A673 (cell line): ENCODE data around the gene GSTA1. TPM values are rescaled to one million over a fixed set of nuclear protein-coding genes. Genes with fewer than 3 reads are reported as not detected.
"Not testable (repeated sequence)": the region's sequence is repeated elsewhere in the genome, so short reads cannot be mapped to it uniquely, and the experiment has no call there.

Experiments used
- BruUV-seq: library from RNA; stranded (reverse); fragments of 400-500 nt; replicated peaks from 2 replicates; lab custom pipeline; 2021; lab: Mats Ljungman, UMichigan
- CTCF ChIA-PET: fragments of 300-600 bp; sonication (Branson Sonifier 250); formaldehyde crosslinking; loops from one replicate; lab custom pipeline; 2022; ENCODE audit warnings: antibody characterized with exemption; lab: Charles Lee
- POLR2A ChIA-PET: fragments of 300-600 bp; sonication (Branson Sonifier 250); formaldehyde crosslinking; loops from one replicate; lab custom pipeline; 2022; ENCODE audit warnings: antibody characterized with exemption; ENCODE audit not compliant: low non-redundant PET; lab: Charles Lee
- DNase-seq: peaks from one replicate; pipeline ENCODE4 v3.0.0-alpha.2; 2015; ENCODE audit warnings: low spot score
- H3K27ac ChIP-seq: fragments of 200-600 bp; sonication (generic); 2 replicates; pipeline ENCODE4 v1.5.1; 2016; ENCODE audit warnings: mixed run types, low read depth, mild to moderate bottlenecking, mixed read lengths, antibody characterized with exemption, low read length; ENCODE audit not compliant: poor library complexity, severe bottlenecking
- H3K27me3 ChIP-seq: fragments of 200-600 bp; sonication (generic); replicated peaks from 2 replicates; pipeline ENCODE4 v1.6.1; 2017; ENCODE audit warnings: mixed run types, low read depth, mild to moderate bottlenecking, mixed read lengths, antibody characterized with exemption, low read length; ENCODE audit not compliant: insufficient read depth, poor library complexity
- H3K36me3 ChIP-seq: fragments of 200-600 bp; sonication (generic); 2 replicates; pipeline ENCODE4 v1.6.1; 2016; ENCODE audit warnings: mixed run types, mild to moderate bottlenecking, mixed read lengths, antibody characterized with exemption, low read length; ENCODE audit not compliant: insufficient read depth, poor library complexity, severe bottlenecking
- H3K4me1 ChIP-seq: fragments of 200-600 bp; sonication (generic); 2 replicates; pipeline ENCODE4 v1.6.1; 2017; ENCODE audit warnings: mixed run types, mild to moderate bottlenecking, mixed read lengths, antibody characterized with exemption, low read length; ENCODE audit not compliant: insufficient read depth, poor library complexity, severe bottlenecking
- H3K4me3 ChIP-seq: fragments of 200-600 bp; sonication (generic); 2 replicates; pipeline ENCODE4 v1.5.1; 2016; ENCODE audit warnings: low read depth, mixed run types, mild to moderate bottlenecking, mixed read lengths, low read length; ENCODE audit not compliant: poor library complexity, severe bottlenecking
- H3K9me3 ChIP-seq: fragments of 200-600 bp; sonication (generic); 2 replicates; pipeline ENCODE4 v1.6.1; 2016; ENCODE audit warnings: mixed run types, low read depth, mild to moderate bottlenecking, mixed read lengths, antibody characterized with exemption, low read length; ENCODE audit not compliant: poor library complexity, severe bottlenecking
- CTCF ChIP-seq: fragments of 300-800, 200-600 bp; sonication (generic); conservative IDR thresholded peaks from 2 replicates; pipeline ENCODE4 v1.5.1; 2017; ENCODE audit warnings: low read depth, mild to moderate bottlenecking, antibody characterized with exemption, low read length, moderate library complexity, mixed read lengths
- EZH2 ChIP-seq: fragments of 200-600 bp; sonication (generic); IDR thresholded peaks from 2 replicates; pipeline ENCODE4 v1.6.1; 2017; ENCODE audit warnings: borderline replicate concordance, low read depth, mild to moderate bottlenecking, mixed read lengths, antibody characterized with exemption, low read length; ENCODE audit not compliant: poor library complexity, severe bottlenecking
- intact Hi-C: fragments of 100-400 bp; cut with micrococcal nuclease; formaldehyde crosslinking; loops from one replicate; pipeline ENCODE4 v1.10.0; 2022; ENCODE audit not compliant: unreplicated experiment
- total RNA-seq: library from RNA; stranded (reverse); gene quantifications from 2 replicates; pipeline ENCODE4 v1.2.3, GENCODE V29; 2021

The GSTA1 gene
- total RNA-seq, 1 experiment from 2014 or later: not detected

GRCh38 chr6:52840763-52841585 lies 37.4 kb upstream of the GSTA1 start, which contains the start of gene GSTA5:
Gene GSTA5, minus strand, starts transcription at chr6:52840813.
- no peak for DNase-seq
- H3K4me1 ChIP-seq: no peaks in the 10 kb centered on the region
- peaks cover 12% of the 10 kb centered on the region for H3K27me3 ChIP-seq
- no peaks in the 10 kb centered on the region for H3K36me3 ChIP-seq
- H3K9me3 ChIP-seq: no peaks in the 10 kb centered on the region
- ChIA-PET CTCF (no interaction called here), POLR2A (no interaction called here)
- no peak within 1 kb of the TSS for H3K4me3 ChIP-seq
- no peak within 1 kb of the TSS for H3K27ac ChIP-seq
- intact Hi-C loops: no loop called here
- TF ChIP-seq CTCF: no peak
- TF ChIP-seq EZH2: no peak
- BruUV-seq: no TSS peak

DNA sequence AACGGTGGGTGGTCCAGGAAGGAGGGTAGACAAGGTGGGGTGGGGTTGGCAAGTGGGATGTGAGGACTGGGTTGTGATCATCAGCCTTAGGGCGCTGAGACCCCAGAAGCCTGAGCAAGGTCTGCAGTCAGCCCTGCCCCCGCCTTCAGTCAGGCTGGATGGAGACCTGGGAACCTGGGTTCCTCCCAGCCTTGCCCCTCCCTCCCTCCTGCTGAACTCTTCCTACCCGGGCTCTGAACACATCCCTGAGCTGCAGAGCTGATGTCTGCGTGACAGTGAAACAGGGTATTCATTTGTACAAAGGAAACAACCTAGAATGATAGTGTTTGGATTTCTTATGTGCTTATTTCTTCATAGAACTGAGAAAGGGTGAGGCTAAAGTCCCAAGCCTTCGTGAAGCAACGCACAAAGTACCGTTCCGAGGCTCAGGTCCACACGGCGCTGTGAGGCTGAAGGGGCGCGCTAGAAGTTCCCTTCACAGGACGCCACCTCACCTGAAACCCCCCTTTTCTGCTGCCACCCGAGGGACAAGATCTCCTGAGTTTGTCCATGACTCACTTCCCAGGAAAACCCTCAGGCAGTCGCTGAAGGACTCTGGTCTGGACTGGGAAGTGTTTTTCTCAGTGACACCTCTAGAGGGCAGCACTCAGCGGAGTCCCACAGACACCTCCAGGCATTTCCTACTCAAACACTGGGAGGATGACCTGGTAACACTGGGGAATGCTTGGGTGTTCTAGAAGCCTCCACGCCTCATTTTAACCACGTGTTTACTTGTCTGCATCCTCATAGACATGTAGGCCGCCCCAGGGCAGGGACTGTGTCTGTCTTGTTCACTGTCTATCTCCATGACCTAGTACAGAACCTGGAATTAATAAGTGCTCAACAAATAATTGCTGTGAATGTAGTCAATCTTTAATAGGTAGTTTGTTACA lies 35.8 kb upstream of the GSTA1 start:
- Histone ChIP-seq H3K36me3 (no peaks in the 10 kb centered on the region), H3K27me3 (peaks cover 12% of the 10 kb centered on the region), H3K9me3 (no peaks in the 10 kb centered on the region), H3K4me3 (no peak overlapping the region), H3K4me1 (no peaks in the 10 kb centered on the region), H3K27ac (no peak overlapping the region)
- peak; percentile 72 for DNase-seq
- POLR2A ChIA-PET: no interaction called here
- no TSS peak for BruUV-seq
- TF ChIP-seq EZH2: no peak
- peak; percentile 84 for TF ChIP-seq CTCF
- intact Hi-C loops: loop anchor here (5.0 kb wide), 1 partner anchor 643 kb away; no protein-coding TSS in a partner anchor
- CTCF ChIA-PET: no interaction called here

DNA sequence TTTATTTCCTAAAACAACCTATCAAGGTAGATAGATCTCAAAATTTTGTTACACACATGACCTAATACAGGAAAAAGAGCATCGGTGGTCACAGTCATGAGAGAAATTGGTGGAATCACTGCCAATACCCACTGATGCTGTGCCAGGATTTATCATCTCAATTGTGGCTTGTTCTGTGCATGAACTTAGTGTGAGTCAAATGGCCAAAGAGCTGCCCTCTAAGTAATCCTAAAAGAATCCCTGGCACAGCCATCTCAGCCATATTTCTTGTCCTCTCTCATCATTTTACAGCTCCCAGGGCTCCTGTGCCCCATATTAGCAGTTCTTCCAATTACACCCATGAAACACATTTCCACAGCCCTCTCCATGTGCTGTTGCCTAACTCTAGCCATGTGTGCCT lies 30.9 kb upstream of the GSTA1 start:
- ChIA-PET POLR2A (no interaction called here), CTCF (no interaction called here)
- H3K36me3 ChIP-seq: no peaks in the 10 kb centered on the region

GRCh38 chr6:52830869-52831268 lies 27.3 kb upstream of the GSTA1 start:
- H3K9me3 ChIP-seq, H3K4me3 ChIP-seq, H3K36me3 ChIP-seq, H3K27ac ChIP-seq, POLR2A ChIA-PET, H3K27me3 ChIP-seq, BruUV-seq, H3K4me1 ChIP-seq, CTCF ChIA-PET, DNase-seq, intact Hi-C loops: not testable (repeated sequence)

More for the DNA sequence above, 30.9 kb upstream of the GSTA1 start:
- BruUV-seq: no TSS peak
- Histone ChIP-seq H3K4me1 (no peaks in the 10 kb centered on the region), H3K9me3 (no peaks in the 10 kb centered on the region), H3K4me3 (no peak overlapping the region), H3K27ac (no peak overlapping the region), H3K27me3 (peaks cover 12% of the 10 kb centered on the region)
- no peak for TF ChIP-seq CTCF
- TF ChIP-seq EZH2: no peak
- intact Hi-C loops: no loop called here
- DNase-seq: no peak
